GM18907 (cell line): ENCODE measurements around the gene THSD4.

Experiments used
- ATAC-seq: cut with Tn5 transposase; IDR thresholded peaks from one replicate; pipeline ENCODE4 v1.9.1; 2021; ENCODE audit warnings: mild to moderate bottlenecking, moderate library complexity; ENCODE audit not compliant: unreplicated experiment

THSD4 gene

DNA sequence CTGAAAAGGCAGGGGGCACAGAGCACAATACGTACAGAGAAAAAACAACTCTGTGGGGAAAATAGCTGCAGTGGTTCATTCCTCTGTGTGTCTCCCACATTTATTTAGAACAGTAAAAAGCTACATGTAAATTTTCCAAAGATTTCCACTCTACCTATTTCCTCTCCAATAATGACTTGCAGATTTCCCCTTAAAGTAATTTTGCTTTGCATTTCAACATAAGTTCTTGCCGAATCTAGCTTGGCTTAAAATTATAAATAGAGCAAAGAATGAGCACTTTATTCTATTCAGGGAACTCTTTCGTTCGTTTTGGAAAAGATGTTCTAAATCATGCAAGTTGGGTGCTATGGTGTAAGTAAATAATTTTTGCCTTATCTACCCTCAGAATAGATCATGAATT is 636.9 kb downstream of the THSD4 start:
- ATAC-seq, result no peak

DNA sequence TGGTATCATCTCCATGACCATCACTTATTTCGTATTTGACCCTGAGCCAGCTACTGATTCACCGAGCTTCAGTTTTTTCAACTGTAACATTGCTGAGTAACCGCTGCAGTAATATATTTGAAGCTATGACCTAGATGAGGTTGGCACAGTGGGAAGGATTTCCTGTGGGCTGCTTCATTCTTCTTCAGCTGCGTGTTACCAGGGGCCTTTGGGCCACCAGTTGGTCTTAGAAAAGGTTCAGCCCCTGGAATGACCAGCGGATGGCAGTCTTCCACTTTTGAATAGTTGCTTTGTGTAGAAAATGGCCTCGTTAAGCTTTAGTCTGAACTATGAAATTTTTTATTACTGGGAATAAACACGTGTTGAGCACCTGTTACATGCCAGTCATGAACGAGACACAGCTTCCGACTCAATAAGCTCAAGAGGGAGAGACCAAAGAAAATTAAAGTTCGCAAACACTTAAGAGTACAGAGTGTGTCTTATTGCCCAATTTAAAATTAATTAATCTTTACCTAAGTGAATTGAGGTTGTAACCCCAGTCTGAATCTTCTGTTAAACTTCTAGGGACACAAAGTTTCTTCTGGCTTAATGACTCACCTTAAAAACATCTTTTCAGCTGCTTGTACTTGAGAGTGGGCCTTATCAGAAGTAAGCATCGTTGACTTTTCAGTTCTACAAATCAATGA is 637.5 kb downstream of the THSD4 start:
- no peak for ATAC-seq

DNA sequence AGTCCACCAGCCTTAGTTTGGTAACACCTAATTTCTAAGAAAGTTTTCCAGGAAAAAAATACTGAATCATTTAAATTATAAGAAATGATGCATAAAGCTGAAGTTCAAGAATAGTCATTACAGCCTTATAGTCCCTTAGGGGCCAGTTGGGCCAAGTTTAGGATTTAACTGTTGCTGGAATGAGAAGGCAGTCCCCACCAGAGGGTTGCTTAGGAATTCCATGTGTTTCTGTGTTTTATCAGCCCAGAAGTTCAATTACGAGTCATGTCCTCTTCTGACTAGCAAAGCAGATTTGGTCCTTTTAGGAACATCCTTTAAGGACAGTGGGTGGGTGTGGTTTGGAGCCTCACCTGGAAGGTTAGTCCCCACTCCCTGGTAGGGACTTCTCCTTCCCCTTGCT is 638.1 kb downstream of the THSD4 start:
- no peak for ATAC-seq

DNA sequence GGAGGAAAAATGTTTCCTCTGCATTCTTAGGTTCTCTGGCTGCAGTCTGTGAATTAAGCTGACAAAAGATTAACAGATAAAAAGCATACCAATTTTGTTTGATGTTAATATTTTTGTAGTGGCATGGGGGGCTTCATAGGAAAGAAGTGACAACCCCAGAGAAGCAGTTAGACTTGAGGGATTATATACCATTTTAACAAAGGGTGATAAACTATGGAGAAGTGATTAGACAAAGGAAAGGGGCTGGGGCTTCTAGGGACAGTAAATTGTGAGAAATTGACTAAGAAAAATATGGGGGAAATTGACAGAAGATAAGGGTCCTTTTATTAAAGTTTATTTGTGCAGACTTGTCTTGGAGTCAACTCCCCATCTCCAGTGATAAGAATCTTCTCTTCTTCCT is 639.4 kb downstream of the THSD4 start:
- no peak for ATAC-seq

DNA sequence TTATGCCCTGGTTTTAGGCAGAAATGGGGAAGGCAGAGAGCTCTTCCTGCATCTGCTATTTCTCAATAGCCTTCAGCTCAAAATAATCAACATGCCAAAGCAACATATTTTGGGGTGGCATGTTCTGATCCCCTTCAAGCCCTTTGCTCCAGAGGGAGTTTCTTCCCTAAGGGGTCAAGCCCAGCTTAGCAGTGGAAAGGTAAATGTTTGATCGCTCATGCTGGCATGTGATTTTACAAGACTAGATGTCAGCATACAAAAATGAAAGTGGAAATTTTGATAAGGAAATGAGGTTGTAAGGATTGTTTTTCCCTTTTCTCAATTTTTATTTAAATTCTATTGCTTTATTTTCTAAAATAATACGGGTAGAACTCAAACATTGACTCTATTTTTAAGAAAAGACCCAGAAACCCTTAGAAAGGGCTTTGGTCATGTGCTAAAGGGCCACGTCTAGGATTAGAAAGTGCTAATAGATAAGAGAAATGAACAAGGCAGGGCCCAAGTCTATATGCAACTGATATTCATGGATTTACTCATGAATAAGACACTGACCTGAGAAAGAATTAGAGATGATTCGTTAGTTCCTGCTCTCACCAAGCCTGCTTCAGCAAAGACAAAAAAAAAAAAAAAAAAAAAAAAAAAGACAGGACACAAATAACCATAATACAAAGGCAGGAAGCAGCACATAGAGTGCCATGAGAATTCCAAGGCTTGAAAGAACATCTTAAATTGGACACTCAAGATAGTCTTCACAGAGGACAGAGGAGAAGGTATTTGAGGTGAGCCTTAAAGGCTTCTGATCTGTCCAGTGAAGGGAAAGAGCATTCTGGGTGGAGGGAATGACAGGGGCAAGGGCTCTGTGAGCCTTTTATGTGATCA is 640.1 kb downstream of the THSD4 start:
- no peak for ATAC-seq

DNA sequence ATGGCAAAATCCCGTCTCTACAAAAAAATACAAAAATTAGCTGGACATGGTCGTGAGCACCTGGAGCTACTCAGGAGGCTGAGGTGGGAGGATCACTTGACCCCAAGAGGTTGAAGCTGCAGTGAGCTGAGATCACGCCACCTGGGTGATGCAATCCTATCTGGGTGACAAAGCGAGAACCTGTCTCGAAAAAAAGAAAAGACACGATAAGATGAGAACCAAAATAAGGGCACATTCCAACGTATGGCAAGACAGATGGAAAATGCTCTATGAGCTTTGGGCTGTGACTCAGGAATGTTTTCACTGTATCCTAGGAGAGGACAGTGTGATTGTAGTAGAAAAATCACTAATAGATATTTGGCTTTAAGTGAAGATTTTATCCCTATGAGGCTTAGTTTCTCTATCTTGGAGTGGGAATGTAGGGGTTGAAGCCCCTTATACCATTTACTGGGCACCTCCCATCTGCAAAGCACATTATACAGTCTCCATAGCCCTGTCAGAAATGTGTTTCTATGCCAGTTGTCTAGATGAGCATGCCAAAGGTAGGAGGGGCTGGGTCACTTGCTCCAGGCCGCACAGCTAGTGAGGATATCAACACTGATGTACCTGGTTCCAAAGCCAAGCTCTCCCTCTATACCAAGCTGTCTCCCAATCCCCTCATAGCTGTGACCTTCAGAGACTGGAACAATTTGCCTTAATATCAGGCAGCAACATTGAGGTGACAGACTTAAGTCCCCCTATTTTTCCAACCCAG is 641.5 kb downstream of the THSD4 start:
- no peak for ATAC-seq

DNA sequence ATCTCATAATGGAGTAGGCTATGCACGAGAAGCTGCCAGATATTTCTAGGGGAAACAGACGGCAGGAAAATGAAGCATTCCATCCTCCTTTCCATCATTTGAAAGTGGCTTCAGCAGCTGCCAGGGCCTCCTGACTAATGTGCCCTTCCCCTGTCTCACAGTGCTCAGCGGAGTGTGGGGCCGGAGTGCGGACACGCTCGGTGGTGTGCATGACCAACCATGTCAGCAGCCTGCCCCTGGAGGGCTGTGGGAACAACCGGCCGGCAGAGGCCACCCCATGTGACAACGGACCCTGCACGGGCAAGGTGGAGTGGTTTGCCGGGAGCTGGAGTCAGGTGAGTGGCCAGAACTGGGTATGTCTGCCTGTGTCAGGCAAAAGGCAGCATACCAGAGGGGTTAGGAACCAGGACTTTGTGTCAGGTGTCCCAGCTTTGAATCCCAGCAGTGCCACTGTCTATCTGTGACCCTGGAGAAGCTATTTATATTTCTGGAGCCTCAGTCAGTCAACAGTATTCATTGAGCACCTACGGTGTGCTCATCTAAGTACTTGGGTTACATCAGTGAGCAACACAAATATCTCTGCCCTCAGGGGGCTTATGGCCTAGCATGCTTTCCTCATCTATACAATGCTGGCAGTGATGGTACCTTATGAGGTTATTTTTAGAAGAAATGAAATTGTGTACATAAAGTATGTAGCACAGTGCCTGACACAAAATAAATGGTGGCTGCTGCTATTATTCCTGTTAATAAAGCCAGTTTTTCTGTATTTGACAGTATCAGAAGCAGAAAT is 642.7 kb downstream of the THSD4 start:
- ATAC-seq, result no peak

DNA sequence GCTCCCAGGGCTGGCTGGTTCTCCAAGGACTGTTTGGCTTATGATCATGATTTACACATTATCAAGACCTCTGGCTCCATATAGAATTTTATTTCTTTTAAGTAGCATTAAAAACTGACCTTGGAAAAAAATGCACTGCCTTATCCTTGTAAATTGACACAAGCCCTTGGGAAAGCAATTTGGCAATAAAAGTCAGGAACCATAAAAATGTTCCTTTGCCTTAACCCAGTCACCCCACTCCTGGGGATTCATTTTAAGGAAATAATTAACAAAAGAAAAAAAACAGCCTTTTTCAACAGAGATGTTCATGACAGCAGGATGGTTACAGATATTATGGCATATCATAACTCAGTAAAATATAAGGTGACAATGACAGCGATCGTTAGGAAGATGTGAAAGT is 643.4 kb downstream of the THSD4 start:
- no peak for ATAC-seq

DNA sequence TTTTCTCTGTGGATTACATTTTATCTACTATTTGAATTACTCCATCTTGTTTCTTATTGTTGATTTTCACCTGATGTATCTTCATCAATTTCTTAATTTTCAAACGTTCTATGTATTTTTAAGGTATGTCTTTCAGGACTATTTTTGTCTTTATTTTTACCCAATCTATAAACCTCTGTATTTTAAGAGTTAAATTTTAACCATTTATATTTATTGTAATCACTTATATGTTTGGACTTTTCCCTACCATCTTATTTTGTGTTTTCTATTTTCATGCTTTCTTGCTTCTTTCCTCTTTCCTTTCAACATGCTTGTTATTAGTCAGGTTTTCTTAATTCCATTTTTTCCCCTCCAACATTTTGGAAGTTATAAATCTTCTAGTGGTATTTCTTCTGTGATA is 645.6 kb downstream of the THSD4 start:
- ATAC-seq, result no peak

DNA sequence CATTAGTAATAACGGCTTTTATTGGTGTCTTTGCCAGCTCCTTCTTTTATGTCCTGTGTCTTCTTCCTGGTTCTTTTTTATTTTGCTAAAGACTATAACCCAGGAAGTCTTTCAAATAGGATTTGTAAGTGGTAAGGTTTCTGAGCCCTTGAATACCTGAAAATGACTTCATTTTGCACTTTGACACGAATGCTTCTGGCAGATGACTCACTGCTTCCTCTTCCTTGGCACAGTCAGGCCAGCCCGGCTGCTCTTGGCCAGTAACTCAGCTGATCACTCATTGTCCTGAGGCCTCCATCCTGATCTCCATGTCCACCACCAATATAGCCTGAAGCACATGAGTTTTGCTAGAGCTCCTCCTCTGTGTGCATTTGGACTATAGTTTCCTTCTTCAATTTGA is 646.4 kb downstream of the THSD4 start:
- ATAC-seq, result no peak

DNA sequence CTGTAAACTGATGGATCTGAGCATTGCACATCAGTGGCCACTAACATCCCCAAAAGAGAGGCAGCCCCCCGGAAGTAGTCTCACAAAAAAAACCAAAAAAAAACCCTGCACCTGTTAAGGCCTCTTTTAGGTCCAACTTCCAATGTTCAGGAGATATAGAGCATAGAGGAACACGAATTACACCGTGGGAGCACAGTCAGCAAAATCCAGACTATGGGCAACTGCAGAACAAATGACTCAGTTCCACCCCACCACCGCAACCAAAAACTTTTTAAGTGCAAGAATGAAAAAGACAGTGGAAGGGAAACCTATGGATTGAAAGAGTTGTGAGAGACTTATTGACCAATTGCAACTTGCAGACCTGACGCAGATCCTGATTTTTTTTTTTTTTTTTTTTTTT is 652.9 kb downstream of the THSD4 start:
- no peak for ATAC-seq

DNA sequence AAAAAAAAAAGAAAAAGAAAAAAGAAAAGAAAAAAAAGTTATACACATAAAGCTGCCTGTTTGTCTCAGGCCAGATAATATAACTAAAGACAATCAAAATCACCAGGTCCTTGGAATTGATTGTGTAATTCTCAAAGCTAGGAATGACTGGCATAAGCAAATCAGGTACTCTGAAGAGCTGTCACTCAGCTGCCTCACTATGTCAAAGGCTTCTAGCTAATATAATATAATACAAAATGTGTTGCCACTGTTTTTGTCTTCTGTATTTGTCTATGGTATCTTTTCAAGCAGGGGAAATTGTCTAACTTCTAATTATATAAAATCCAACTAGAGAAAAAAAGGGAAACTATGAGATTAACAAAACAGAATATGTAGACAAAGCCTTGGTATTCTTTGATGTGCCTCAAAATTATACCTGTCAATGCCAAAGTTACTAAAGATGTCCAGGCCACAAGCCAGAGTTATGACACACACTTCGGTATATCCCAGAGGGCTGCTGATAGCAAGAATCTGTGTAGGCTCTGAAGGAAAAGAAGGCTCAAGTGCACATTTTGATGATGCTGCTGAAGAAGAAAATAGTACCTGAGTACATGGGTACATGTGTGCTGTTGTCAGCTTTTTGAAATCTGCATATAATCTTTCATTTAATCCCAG is 658.1 kb downstream of the THSD4 start:
- ATAC-seq, result no peak

DNA sequence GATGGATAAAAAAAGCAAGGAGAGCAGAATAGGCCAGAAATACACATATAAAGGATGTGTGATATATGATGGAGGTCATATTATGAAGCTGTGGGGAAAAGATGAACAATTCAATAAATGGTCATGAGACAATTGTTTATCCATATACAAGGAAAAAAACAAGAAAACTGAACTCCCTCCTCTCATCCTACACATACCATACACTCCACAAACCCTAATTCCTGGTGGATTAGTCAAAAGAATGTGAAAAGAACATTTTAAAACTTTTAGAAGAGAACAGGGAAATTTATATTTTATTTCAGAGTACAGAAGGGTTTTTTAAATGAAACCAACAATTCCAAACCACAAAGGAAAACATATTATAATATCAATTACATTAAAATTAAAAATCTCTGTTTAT is 660.6 kb downstream of the THSD4 start:
- no peak for ATAC-seq

DNA sequence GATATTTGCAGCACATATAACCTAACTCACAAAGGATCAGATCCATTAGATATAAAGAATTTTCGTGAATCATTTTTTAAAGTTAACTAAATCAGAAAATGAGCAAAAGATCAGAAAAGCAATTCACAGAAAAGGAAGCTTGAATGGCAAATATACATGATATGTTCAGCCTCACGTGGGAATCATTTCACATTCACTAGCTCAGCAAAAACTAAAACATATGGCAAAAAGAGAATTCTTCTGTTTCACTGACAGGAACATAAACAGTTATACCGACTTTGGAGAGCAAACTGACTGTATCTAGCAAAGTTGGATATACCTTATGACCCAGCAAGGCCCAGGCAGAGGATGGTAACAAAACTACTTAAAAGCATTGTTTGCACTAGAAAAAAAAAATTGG is 661.0 kb downstream of the THSD4 start:
- no peak for ATAC-seq

DNA sequence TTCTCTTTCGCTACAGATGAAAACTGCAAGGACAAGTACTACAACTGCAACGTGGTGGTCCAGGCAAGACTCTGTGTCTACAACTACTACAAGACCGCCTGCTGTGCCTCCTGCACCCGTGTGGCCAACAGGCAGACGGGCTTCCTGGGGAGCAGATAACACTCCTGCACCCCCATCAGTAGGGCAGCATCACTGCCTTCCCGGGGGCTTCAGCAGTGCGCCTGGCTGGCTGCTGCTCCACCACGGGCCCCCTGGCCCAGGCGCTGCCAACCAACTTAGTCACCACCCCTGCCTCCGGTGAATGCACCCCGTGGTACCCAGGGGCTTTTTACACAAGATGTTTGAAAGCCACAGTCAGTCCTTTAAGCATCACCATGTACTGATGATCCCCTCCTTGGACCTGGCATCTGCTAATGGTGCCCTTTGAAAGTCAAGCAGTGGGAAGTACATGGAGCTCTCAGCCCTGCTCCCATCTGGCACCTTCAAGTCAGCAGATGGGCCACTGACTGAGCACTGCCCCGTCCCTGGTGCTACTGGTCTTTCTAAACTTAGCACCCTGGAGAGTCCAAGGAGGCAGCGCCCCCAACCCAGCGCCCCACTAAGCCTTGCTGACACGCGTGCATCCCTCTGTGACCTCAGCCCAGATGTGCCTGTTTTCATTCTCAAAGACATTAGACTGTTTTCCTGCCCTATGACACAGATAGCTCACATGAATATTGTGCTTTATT is 662.1 kb downstream of the THSD4 start:
- ATAC-seq, result no peak

DNA sequence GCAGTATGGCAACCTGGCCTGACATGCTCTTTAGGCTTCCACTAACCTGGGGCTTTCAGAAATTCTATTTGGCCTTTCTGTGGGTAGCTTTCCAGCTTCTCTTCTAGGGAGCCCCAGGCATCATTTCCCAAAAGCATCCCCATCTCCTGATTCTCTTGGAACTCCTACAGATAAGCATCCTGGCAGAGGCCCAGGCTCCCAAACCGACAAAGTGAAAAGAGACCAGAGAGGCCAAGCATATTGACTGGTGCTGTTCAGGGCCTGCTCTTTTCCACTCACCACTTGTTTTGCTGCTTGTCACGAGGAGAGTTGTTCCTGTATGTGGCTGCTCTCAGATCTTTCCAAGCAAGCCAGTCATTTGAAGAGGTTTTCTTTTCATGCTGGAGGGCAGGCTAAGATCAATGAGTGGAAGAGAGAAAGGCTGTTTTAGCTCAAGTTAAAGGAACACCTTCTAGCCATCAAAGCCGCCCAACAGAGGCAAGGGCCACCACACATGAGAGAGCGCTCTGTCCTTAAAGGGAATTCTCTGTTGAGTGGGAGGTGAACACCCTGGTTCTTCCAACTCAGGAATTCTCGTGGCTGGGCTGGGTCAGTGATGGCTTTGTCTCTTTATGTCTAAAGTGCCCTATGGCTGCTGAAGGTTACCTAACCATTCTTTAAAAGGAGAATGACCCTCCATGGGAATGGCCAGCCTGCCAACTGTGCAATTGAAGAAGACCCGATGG is 664.0 kb downstream of the THSD4 start:
- ATAC-seq, result no peak

DNA sequence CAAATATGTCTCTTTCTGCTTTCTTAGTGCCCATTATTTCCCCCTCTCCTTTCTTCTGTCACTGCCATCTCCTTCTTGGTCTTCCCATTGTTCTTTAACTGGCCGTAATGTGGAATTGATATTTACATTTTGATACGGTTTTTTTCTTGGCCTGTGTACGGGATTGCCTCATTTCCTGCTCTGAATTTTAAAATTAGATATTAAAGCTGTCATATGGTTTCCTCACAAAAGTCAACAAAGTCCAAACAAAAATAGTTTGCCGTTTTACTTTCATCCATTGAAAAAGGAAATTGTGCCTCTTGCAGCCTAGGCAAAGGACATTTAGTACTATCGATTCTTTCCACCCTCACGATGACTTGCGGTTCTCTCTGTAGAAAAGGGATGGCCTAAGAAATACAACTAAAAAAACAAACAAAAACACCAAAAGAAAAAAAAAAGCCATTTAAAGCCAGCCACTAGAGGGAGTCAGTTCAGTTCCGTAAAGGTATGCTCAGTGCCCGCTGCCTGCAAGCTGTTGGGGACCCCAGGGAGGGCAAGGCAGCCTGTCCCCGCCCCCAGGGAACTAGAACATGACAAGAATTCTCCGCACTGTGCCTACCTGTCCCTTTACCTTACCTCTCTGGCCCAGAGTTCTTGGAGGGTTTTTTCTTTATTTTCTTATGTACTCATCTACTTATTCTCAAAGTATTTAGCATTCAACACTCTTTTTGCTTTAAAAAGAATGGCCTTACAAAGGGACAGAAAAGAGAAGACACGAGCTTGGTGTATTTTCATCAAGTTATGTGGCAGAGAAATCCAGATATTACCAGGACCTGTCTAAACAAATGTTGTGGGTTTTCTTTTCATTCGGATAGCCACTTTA is 665.1 kb downstream of the THSD4 start:
- ATAC-seq, result peak; percentile 61
